Measurements from ENCODE around the gene CCT5.

- TF ChIP-seq POLR2A (IDR thresholded peaks at IDR 0.05) (no peak), CTCF (IDR thresholded peaks at IDR 0.05) (no peak)
These were observed 16.6 kb upstream of the CCT5 start for GRCh38 chr5:10233505-10233904.

All from adrenal gland (tissue), 5 donors.